ENCODE data around the gene TRPC4. TPM values are rescaled to one million over a fixed set of nuclear protein-coding genes. Genes with fewer than 3 reads are reported as not detected.

Gene TRPC4
- total RNA-seq, 1 experiment from 2014 or later, result 1.1 TPM

- peak; percentile 71 for DNase-seq (ENCODE audit: low read depth)
These were observed 139.7 kb downstream of the TRPC4 start for GRCh38 chr13:37729876-37730275.

- peak; percentile 37 for DNase-seq (ENCODE audit: low read depth)
These were observed 153.0 kb downstream of the TRPC4 start for GRCh38 chr13:37716420-37717195.

- DNase-seq (ENCODE audit: low read depth), result peak; percentile 84
These were observed 154.0 kb downstream of the TRPC4 start for GRCh38 chr13:37715606-37716015.

- DNase-seq (ENCODE audit: low read depth), result no peak
These were observed 160.3 kb downstream of the TRPC4 start for GRCh38 chr13:37709318-37709717.

GRCh38 chr13:37707739-37708500 lies 161.7 kb downstream of the TRPC4 start:
- no peak for DNase-seq (ENCODE audit: low read depth)

- no peak for DNase-seq (ENCODE audit: low read depth)
These were observed 163.5 kb downstream of the TRPC4 start for GRCh38 chr13:37706041-37706440.

GRCh38 chr13:37701972-37702371 lies 167.6 kb downstream of the TRPC4 start:
- DNase-seq (ENCODE audit: low read depth), result peak; percentile 98

GRCh38 chr13:37701306-37701705 lies 168.3 kb downstream of the TRPC4 start:
- DNase-seq (ENCODE audit: low read depth), result peak; percentile 52

GRCh38 chr13:37700887-37701286 lies 168.7 kb downstream of the TRPC4 start:
- DNase-seq (ENCODE audit: low read depth), result no peak

GRCh38 chr13:37695200-37695599 lies 174.4 kb downstream of the TRPC4 start:
- DNase-seq (ENCODE audit: low read depth), result no peak

GRCh38 chr13:37690361-37690760 lies 179.2 kb downstream of the TRPC4 start:
- no peak for DNase-seq (ENCODE audit: low read depth)

GRCh38 chr13:37686501-37686900 lies 183.1 kb downstream of the TRPC4 start:
- DNase-seq (ENCODE audit: low read depth), result no peak

GRCh38 chr13:37685206-37685605 lies 184.4 kb downstream of the TRPC4 start:
- no peak for DNase-seq (ENCODE audit: low read depth)

- no peak for DNase-seq (ENCODE audit: low read depth)
These were observed 187.1 kb downstream of the TRPC4 start for GRCh38 chr13:37682496-37682895.

- peak; percentile 65 for DNase-seq (ENCODE audit: low read depth)
These were observed 188.1 kb downstream of the TRPC4 start for GRCh38 chr13:37681281-37682032.

- no peak for DNase-seq (ENCODE audit: low read depth)
These were observed 189.4 kb downstream of the TRPC4 start for GRCh38 chr13:37680137-37680536.

GRCh38 chr13:37679043-37679442 lies 190.5 kb downstream of the TRPC4 start:
- DNase-seq (ENCODE audit: low read depth), result no peak

GRCh38 chr13:37669845-37670244 lies 199.7 kb downstream of the TRPC4 start:
- DNase-seq (ENCODE audit: low read depth), result no peak

GRCh38 chr13:37667702-37668101 lies 201.9 kb downstream of the TRPC4 start:
- DNase-seq (ENCODE audit: low read depth), result no peak

GRCh38 chr13:37666036-37666435 lies 203.5 kb downstream of the TRPC4 start:
- DNase-seq (ENCODE audit: low read depth), result no peak

- DNase-seq (ENCODE audit: low read depth), result no peak
These were observed 204.2 kb downstream of the TRPC4 start for GRCh38 chr13:37665420-37665819.

GRCh38 chr13:37663724-37664123 lies 205.8 kb downstream of the TRPC4 start:
- no peak for DNase-seq (ENCODE audit: low read depth)
